K562 (cell line): Measurements from ENCODE around the gene PPM1G. TPM values are rescaled to one million over a fixed set of nuclear protein-coding genes. Genes with fewer than 3 reads are reported as not detected.

Experiments used
- ELF2 ChIP-seq: fragments of 250-450 bp; sonication (Bioruptor Pico); IDR thresholded peaks from 2 replicates; pipeline ENCODE4 v1.5.0; 2021; ENCODE audit warnings: mild to moderate bottlenecking
- HOXB6 ChIP-seq: fragments of 250-450 bp; sonication (Bioruptor Pico); IDR thresholded peaks from 2 replicates; pipeline ENCODE4 v1.5.1; 2022; ENCODE audit warnings: mild to moderate bottlenecking, borderline replicate concordance
- MEIS2 ChIP-seq: fragments of 450-650 bp; IDR thresholded peaks from 2 replicates; pipeline ENCODE4 v1.6.1; 2014; ENCODE audit warnings: mild to moderate bottlenecking; ENCODE audit not compliant: partially characterized antibody
- SLC30A9 ChIP-seq: fragments of 250-450 bp; sonication (Bioruptor Pico); IDR thresholded peaks from 2 replicates; pipeline ENCODE4 v1.8.0; 2022; ENCODE audit warnings: mild to moderate bottlenecking, moderate library complexity
- SUPT5H ChIP-seq: fragments of 450-650 bp; IDR thresholded peaks from 2 replicates; pipeline ENCODE4 v1.6.1; 2016
- TARDBP ChIP-seq: fragments of 450-650 bp; IDR thresholded peaks from 2 replicates; pipeline ENCODE4 v1.6.1; 2016
- polyA plus RNA-seq, 8 experiments: library from polyadenylated mRNA; depleted of rRNA in 4 of 8; stranded (reverse) in 5 of 8; unstranded in 3 of 8; fragments of >200 nt; fragmentation: Nextera tagmentation in 2 of 8; fragmentation: Illumina TruSeq in 1 of 8; extraction: Ambion mirVana in 2 of 8; extraction: Trizol in 1 of 8; gene quantifications; 2 replicates each; pipeline versions ENCODE4 v1.2.1 to v1.2.3, GENCODE V29; 2011 to 2014; ENCODE audit warnings: inconsistent platforms in 1 of 8, missing spikeins in 1 of 8
- total RNA-seq, 7 experiments: library from RNA; depleted of rRNA in 6 of 7; stranded (reverse); fragments of >200 nt in 6 of 7; fragmentation: Illumina TruSeq in 2 of 7; extraction: Trizol in 2 of 7; gene quantifications; 2 replicates each; pipeline versions ENCODE4 v1.2.1 to v1.2.3, GENCODE V29; 2011 to 2021; ENCODE audit warnings: low replicate concordance in 1 of 7
- TF ChIP-seq, protein P1 (sequence below): IDR thresholded peaks from 2 replicates; pipeline ENCODE4 v1.6.1; 2011; ENCODE audit warnings: borderline replicate concordance, low read depth, mild to moderate bottlenecking, moderate library complexity, low read length; ENCODE audit not compliant: insufficient read depth, poor library complexity, severe bottlenecking
- TF ChIP-seq, protein P2 (sequence below): sonication (generic); formaldehyde crosslinking; IDR thresholded peaks from 2 replicates; pipeline ENCODE4 v1.8.0; 2022; ENCODE audit warnings: missing genetic modification reagents, mild to moderate bottlenecking, borderline replicate concordance
- TF ChIP-seq, protein P3 (sequence below): fragments of 250-450 bp; sonication (Bioruptor Pico); IDR thresholded peaks from 2 replicates; pipeline ENCODE4 v1.4.0; 2020; ENCODE audit warnings: mild to moderate bottlenecking, moderate library complexity, borderline replicate concordance

The PPM1G gene
- total and polyA plus RNA-seq, 9 of the 15 experiments (the other 6 are each of a cell fraction or from before 2014, with no cell fraction given): 61.7 to 230 (median 153) TPM

DNA sequence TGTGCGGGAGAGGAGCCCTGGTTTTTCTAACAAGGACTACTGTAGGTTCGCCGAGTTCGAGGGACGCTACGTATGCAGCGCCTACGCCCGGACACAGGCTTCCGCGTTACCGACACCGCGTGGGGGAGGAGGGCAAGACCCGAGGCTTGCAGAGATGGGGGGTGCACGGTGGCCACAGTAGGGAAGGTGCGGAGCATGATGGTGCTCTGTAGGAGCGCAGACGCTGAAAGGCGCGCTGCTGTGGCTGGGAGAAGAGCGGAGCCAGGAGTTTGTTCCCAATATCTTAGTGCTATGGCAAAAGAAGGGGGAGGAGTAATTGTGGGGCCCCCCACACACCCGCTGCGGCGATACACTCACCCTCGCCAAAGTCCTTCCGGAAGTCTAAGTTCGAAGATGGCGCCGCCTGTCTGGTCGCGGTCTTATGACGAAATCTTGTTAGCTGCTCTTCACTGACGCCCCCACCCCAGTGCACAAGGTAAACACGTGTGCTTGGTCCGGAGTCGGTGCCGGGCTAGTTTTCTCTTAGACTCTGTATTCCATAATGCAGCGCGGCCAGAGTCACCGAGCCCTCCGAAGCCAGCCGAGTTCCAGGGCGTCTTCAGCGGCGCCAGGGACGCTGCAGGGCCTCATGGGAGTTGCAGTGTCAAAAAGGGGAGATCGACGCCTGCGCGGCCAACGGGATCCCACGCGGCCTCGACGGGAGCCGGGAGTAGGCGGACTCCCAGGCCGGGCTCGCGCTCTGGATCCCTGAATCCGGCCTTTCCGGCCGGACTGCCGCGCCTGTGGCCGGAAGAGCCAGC, 52.8 kb downstream of the PPM1G start, which contains the start of gene GTF3C2 (continued):
- TF ChIP-seq, protein P1, sequence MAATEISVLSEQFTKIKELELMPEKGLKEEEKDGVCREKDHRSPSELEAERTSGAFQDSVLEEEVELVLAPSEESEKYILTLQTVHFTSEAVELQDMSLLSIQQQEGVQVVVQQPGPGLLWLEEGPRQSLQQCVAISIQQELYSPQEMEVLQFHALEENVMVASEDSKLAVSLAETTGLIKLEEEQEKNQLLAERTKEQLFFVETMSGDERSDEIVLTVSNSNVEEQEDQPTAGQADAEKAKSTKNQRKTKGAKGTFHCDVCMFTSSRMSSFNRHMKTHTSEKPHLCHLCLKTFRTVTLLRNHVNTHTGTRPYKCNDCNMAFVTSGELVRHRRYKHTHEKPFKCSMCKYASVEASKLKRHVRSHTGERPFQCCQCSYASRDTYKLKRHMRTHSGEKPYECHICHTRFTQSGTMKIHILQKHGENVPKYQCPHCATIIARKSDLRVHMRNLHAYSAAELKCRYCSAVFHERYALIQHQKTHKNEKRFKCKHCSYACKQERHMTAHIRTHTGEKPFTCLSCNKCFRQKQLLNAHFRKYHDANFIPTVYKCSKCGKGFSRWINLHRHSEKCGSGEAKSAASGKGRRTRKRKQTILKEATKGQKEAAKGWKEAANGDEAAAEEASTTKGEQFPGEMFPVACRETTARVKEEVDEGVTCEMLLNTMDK: no peak
- TF ChIP-seq, protein P2, sequence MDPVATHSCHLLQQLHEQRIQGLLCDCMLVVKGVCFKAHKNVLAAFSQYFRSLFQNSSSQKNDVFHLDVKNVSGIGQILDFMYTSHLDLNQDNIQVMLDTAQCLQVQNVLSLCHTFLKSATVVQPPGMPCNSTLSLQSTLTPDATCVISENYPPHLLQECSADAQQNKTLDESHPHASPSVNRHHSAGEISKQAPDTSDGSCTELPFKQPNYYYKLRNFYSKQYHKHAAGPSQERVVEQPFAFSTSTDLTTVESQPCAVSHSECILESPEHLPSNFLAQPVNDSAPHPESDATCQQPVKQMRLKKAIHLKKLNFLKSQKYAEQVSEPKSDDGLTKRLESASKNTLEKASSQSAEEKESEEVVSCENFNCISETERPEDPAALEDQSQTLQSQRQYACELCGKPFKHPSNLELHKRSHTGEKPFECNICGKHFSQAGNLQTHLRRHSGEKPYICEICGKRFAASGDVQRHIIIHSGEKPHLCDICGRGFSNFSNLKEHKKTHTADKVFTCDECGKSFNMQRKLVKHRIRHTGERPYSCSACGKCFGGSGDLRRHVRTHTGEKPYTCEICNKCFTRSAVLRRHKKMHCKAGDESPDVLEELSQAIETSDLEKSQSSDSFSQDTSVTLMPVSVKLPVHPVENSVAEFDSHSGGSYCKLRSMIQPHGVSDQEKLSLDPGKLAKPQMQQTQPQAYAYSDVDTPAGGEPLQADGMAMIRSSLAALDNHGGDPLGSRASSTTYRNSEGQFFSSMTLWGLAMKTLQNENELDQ: no peak
- TF ChIP-seq MEIS2 (no peak), HOXB6 (CRISPR knock-in tag) (no peak), ELF2 (CRISPR knock-in tag) (peak; percentile 89), SLC30A9 (CRISPR knock-in tag) (no peak), TARDBP (no peak; the same call in 1 of the 2 replicates), SUPT5H (peak; percentile 74)
- TF ChIP-seq, protein P3, sequence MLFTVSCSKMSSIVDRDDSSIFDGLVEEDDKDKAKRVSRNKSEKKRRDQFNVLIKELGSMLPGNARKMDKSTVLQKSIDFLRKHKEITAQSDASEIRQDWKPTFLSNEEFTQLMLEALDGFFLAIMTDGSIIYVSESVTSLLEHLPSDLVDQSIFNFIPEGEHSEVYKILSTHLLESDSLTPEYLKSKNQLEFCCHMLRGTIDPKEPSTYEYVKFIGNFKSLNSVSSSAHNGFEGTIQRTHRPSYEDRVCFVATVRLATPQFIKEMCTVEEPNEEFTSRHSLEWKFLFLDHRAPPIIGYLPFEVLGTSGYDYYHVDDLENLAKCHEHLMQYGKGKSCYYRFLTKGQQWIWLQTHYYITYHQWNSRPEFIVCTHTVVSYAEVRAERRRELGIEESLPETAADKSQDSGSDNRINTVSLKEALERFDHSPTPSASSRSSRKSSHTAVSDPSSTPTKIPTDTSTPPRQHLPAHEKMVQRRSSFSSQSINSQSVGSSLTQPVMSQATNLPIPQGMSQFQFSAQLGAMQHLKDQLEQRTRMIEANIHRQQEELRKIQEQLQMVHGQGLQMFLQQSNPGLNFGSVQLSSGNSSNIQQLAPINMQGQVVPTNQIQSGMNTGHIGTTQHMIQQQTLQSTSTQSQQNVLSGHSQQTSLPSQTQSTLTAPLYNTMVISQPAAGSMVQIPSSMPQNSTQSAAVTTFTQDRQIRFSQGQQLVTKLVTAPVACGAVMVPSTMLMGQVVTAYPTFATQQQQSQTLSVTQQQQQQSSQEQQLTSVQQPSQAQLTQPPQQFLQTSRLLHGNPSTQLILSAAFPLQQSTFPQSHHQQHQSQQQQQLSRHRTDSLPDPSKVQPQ (CRISPR knock-in tag): no peak
